MM.1S (cell line): Measurements from ENCODE around the gene TMEM273.

Source experiments
- DNase-seq: peaks from one replicate; pipeline ENCODE4 v3.0.0-alpha.2; 2015
- H2AFZ ChIP-seq: fragments of 300-600 bp; sonication (generic); 2 replicates; pipeline ENCODE4 v1.6.0; 2016; ENCODE audit warnings: antibody characterized with exemption, low read length
- H3F3A ChIP-seq: fragments of 300-600 bp; sonication (generic); 2 replicates; pipeline ENCODE4 v1.6.1; 2016; ENCODE audit warnings: mild to moderate bottlenecking, antibody characterized with exemption, low read length, moderate library complexity, mixed read lengths; ENCODE audit not compliant: insufficient read depth
- H3K27ac ChIP-seq: fragments of 300-600 bp; sonication (generic); 2 replicates; pipeline ENCODE4 v1.5.1; 2016; ENCODE audit warnings: mild to moderate bottlenecking, low read length
- H3K27me3 ChIP-seq: fragments of 300-600 bp; sonication (generic); replicated peaks from 2 replicates; pipeline ENCODE4 v1.6.0; 2016; ENCODE audit warnings: low read length; ENCODE audit not compliant: insufficient read depth
- H3K36me3 ChIP-seq: fragments of 300-600 bp; sonication (generic); replicated peaks from 2 replicates; pipeline ENCODE4 v1.6.1; 2016; ENCODE audit warnings: mild to moderate bottlenecking, low read length, mixed read lengths; ENCODE audit not compliant: insufficient read depth
- H3K4me1 ChIP-seq: fragments of 300-600 bp; sonication (generic); 2 replicates; pipeline ENCODE4 v1.6.1; 2016; ENCODE audit warnings: low read length, mixed read lengths
- H3K4me2 ChIP-seq: fragments of 300-600 bp; sonication (generic); 2 replicates; pipeline ENCODE4 v1.6.0; 2016; ENCODE audit warnings: low read depth, low read length
- H3K4me3 ChIP-seq: fragments of 300-600 bp; sonication (generic); 2 replicates; pipeline ENCODE4 v1.5.1; 2016; ENCODE audit warnings: low read length, mixed read lengths
- H3K79me2 ChIP-seq: fragments of 300-600 bp; sonication (generic); 2 replicates; pipeline ENCODE4 v1.6.1; 2016; ENCODE audit warnings: mixed run types, low read length, mixed read lengths
- H3K9ac ChIP-seq: fragments of 300-600 bp; sonication (generic); 2 replicates; pipeline ENCODE4 v1.6.1; 2016; ENCODE audit warnings: low read length, mixed read lengths
- H3K9me2 ChIP-seq: fragments of 300-600 bp; sonication (generic); replicated peaks from 2 replicates; pipeline ENCODE4 v1.6.1; 2016; ENCODE audit warnings: mild to moderate bottlenecking, low read length, mixed read lengths; ENCODE audit not compliant: insufficient read depth
- H3K9me3 ChIP-seq: fragments of 300-600 bp; sonication (generic); replicated peaks from 2 replicates; pipeline ENCODE4 v1.6.1; 2016; ENCODE audit warnings: mild to moderate bottlenecking, low read length, mixed read lengths; ENCODE audit not compliant: insufficient read depth
- H4K20me1 ChIP-seq: fragments of 300-600 bp; sonication (generic); 2 replicates; pipeline ENCODE4 v1.6.1; 2016; ENCODE audit warnings: mild to moderate bottlenecking, low read length, moderate library complexity, mixed read lengths; ENCODE audit not compliant: insufficient read depth
- CTCF ChIP-seq: fragments of 300-600 bp; sonication (generic); IDR thresholded peaks from 2 replicates; pipeline ENCODE4 v1.5.1; 2016; ENCODE audit warnings: antibody characterized with exemption, low read length, mixed read lengths
- EZH2 ChIP-seq: fragments of 300-600 bp; sonication (generic); optimal IDR thresholded peaks from 2 replicates; pipeline ENCODE3; 2017; ENCODE audit warnings: low read depth, mild to moderate bottlenecking, antibody characterized with exemption, low read length, mixed read lengths
- EZH2phosphoT487 ChIP-seq: fragments of 300-600 bp; sonication (generic); IDR thresholded peaks from 2 replicates; pipeline ENCODE4 v1.6.1; 2018; ENCODE audit warnings: antibody characterized with exemption, low read length

The TMEM273 gene

DNA sequence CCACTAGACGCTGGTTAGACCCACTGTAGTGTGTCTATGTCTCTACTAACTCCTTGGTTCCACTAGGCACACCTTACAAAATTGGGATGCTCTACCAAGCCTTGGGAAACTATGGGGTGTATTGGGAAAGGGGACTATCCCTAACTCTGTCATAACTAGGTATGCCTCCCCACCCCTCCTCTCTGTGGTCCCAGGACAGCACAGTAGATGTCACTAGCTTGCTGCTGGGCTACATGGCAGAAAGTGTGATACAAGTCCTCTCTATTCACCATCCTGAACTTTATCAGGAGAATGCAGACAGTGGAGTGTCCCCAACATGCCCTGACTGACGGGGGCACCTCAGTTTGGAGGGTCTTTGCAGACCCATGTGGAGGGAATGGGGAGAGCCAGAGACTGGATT is 30.3 kb upstream of the TMEM273 start:
- H3K4me3 ChIP-seq: no peak overlapping the region
- no peaks in the 10 kb centered on the region for H3K36me3 ChIP-seq
- H3K9me3 ChIP-seq: no peaks in the 10 kb centered on the region
- no peak for DNase-seq
- H3K4me1 ChIP-seq: no peaks in the 10 kb centered on the region
- H3K4me2 ChIP-seq: no peak overlapping the region
- no peak overlapping the region for H3K9ac ChIP-seq
- no peaks in the 10 kb centered on the region for H3F3A ChIP-seq
- TF ChIP-seq EZH2phosphoT487: no peak
- TF ChIP-seq CTCF: no peak
- TF ChIP-seq EZH2: no peak
- H4K20me1 ChIP-seq: no peaks in the 10 kb centered on the region
- H3K79me2 ChIP-seq: no peaks in the 10 kb centered on the region
- H3K27ac ChIP-seq: no peak overlapping the region
- H3K9me2 ChIP-seq: no peaks in the 10 kb centered on the region
- H2AFZ ChIP-seq: no peak overlapping the region
- H3K27me3 ChIP-seq: no peaks in the 10 kb centered on the region

DNA sequence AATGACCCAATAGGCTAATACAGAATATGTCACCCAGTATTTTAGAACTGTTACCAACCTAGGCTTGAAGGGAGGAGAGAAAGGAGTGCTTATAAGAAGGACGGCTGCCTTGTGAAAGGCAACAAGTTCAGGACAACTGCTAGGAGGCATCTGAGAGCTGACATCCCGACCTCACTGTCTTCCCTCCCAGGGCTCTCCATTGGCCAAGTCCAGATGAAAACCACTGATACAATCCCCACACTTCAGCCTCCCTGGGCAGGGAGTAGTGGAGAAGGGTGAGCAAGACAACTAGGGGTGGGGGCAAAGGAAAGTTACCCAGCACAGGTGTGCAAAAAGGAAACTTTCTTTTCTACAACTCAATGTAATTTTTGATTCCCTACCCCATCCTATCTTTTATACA is 29.5 kb upstream of the TMEM273 start:
- Histone ChIP-seq H3K9me3 (no peaks in the 10 kb centered on the region), H3K36me3 (no peaks in the 10 kb centered on the region), H3K9ac (no peak overlapping the region), H3K4me2 (no peak overlapping the region), H2AFZ (no peak overlapping the region), H3K27ac (no peak overlapping the region), H3K27me3 (no peaks in the 10 kb centered on the region), H4K20me1 (no peaks in the 10 kb centered on the region), H3K79me2 (no peaks in the 10 kb centered on the region), H3K9me2 (no peaks in the 10 kb centered on the region), H3F3A (no peaks in the 10 kb centered on the region), H3K4me3 (no peak overlapping the region), H3K4me1 (no peaks in the 10 kb centered on the region)
- no peak for DNase-seq
- TF ChIP-seq EZH2 (no peak), EZH2phosphoT487 (no peak), CTCF (no peak)

GRCh38 chr10:49213211-49213610 is 25.0 kb upstream of the TMEM273 start:
- Histone ChIP-seq H4K20me1 (no peaks in the 10 kb centered on the region), H3K9me3 (no peaks in the 10 kb centered on the region), H3F3A (no peaks in the 10 kb centered on the region), H3K9me2 (no peaks in the 10 kb centered on the region), H3K36me3 (no peaks in the 10 kb centered on the region), H3K4me3 (no peak overlapping the region), H3K9ac (no peak overlapping the region), H3K79me2 (no peaks in the 10 kb centered on the region), H3K4me2 (no peak overlapping the region), H3K27ac (no peak overlapping the region), H3K27me3 (no peaks in the 10 kb centered on the region), H3K4me1 (no peaks in the 10 kb centered on the region), H2AFZ (no peak overlapping the region)
- TF ChIP-seq CTCF (no peak), EZH2phosphoT487 (no peak), EZH2 (no peak)
- no peak for DNase-seq

GRCh38 chr10:49212783-49213182 is 24.6 kb upstream of the TMEM273 start:
- Histone ChIP-seq H3K79me2 (no peaks in the 10 kb centered on the region), H3K27me3 (no peaks in the 10 kb centered on the region), H3F3A (no peaks in the 10 kb centered on the region), H3K27ac (no peak overlapping the region), H3K4me3 (no peak overlapping the region), H3K4me2 (no peak overlapping the region), H3K4me1 (no peaks in the 10 kb centered on the region), H3K9me2 (no peaks in the 10 kb centered on the region), H2AFZ (no peak overlapping the region), H3K36me3 (no peaks in the 10 kb centered on the region), H4K20me1 (no peaks in the 10 kb centered on the region), H3K9me3 (no peaks in the 10 kb centered on the region), H3K9ac (no peak overlapping the region)
- DNase-seq: no peak
- no peak for TF ChIP-seq CTCF
- no peak for TF ChIP-seq EZH2
- no peak for TF ChIP-seq EZH2phosphoT487
